Neural cell (in vitro differentiated cells): Measurements from ENCODE around the gene RBM19. TPM values are rescaled to one million over a fixed set of nuclear protein-coding genes. Genes with fewer than 3 reads are reported as not detected.
A peak's percentile ranks its signal among the peaks of the same experiment; 100 is the strongest.

Source experiments
- H2AFZ ChIP-seq: fragments of 200-600, 300-800 bp; sonication (generic), shearing (Covaris generic); 2 replicates; pipeline ENCODE4 v1.6.0; 2014; ENCODE audit warnings: low read depth, mild to moderate bottlenecking, antibody characterized with exemption, low read length, moderate library complexity
- H3F3A ChIP-seq: fragments of 200-600 bp; shearing (Covaris generic); 2 replicates; pipeline ENCODE4 v1.6.1; 2016; ENCODE audit warnings: mild to moderate bottlenecking, moderate library complexity, mixed read lengths, antibody characterized with exemption, low read length; ENCODE audit not compliant: insufficient read depth, poor library complexity, severe bottlenecking
- H3K27ac ChIP-seq: fragments of 200-600, 300-800 bp; sonication (generic), shearing (Covaris generic); 2 replicates; pipeline ENCODE4 v1.5.1; 2014; ENCODE audit warnings: mild to moderate bottlenecking, low read length, moderate library complexity
- H3K27me3 ChIP-seq: fragments of 300-800, 200-600 bp; sonication (generic), shearing (Covaris generic); 2 replicates; pipeline ENCODE4 v1.6.0; 2014; ENCODE audit warnings: mild to moderate bottlenecking, low read depth, low read length, moderate library complexity; ENCODE audit not compliant: insufficient read depth
- H3K36me3 ChIP-seq: fragments of 300-800, 200-600 bp; sonication (generic), shearing (Covaris generic); 2 replicates; pipeline ENCODE4 v1.5.1; 2014; ENCODE audit warnings: mild to moderate bottlenecking, antibody characterized with exemption, low read length, moderate library complexity; ENCODE audit not compliant: insufficient read depth
- H3K4me2 ChIP-seq: fragments of 300-800, 200-600 bp; sonication (generic), shearing (Covaris generic); 2 replicates; pipeline ENCODE4 v1.6.0; 2014; ENCODE audit warnings: mild to moderate bottlenecking, low read length
- H3K4me3 ChIP-seq: fragments of 300-800, 200-600 bp; sonication (generic), shearing (Covaris generic); 2 replicates; pipeline ENCODE4 v1.5.1; 2014; ENCODE audit warnings: mild to moderate bottlenecking, low read length, moderate library complexity
- H3K79me2 ChIP-seq: fragments of 200-600 bp; shearing (Covaris generic); replicated peaks from 2 replicates; pipeline ENCODE4 v1.6.0; 2014; ENCODE audit warnings: mild to moderate bottlenecking, low read length, moderate library complexity; ENCODE audit not compliant: insufficient read depth
- H3K9ac ChIP-seq: fragments of 300-800, 200-600 bp; sonication (generic), shearing (Covaris generic); 2 replicates; pipeline ENCODE4 v1.6.1; 2016; ENCODE audit warnings: mild to moderate bottlenecking, low read length, mixed read lengths
- H3K9me2 ChIP-seq: fragments of 200-600 bp; shearing (Covaris generic); 2 replicates; pipeline ENCODE4 v1.6.1; 2016; ENCODE audit warnings: mild to moderate bottlenecking, low read length, mixed read lengths; ENCODE audit not compliant: insufficient read depth
- H3K9me3 ChIP-seq: fragments of 200-600, 300-800 bp; sonication (generic), shearing (Covaris generic); 2 replicates; pipeline ENCODE4 v1.6.1; 2016; ENCODE audit warnings: mild to moderate bottlenecking, mixed run types, low read length, moderate library complexity, mixed read lengths
- H4K20me1 ChIP-seq: fragments of 200-600 bp; shearing (Covaris generic); 2 replicates; pipeline ENCODE4 v1.6.1; 2016; ENCODE audit warnings: mild to moderate bottlenecking, mixed run types; ENCODE audit not compliant: insufficient read depth
- CTCF ChIP-seq: fragments of 450-650 bp; IDR thresholded peaks from 2 replicates; pipeline ENCODE4 v1.5.1; 2014; ENCODE audit warnings: antibody characterized with exemption, mild to moderate bottlenecking, moderate library complexity; ENCODE audit not compliant: poor library complexity, severe bottlenecking
- EP300 ChIP-seq: fragments of 450-650 bp; conservative IDR thresholded peaks from 2 replicates; pipeline ENCODE4 v1.6.1; 2014; ENCODE audit warnings: antibody characterized with exemption, mild to moderate bottlenecking, moderate library complexity; ENCODE audit not compliant: poor library complexity, severe bottlenecking
- EZH2 ChIP-seq: fragments of 200-600, 300-800 bp; shearing (Covaris generic), sonication (generic); IDR thresholded peaks from 2 replicates; pipeline ENCODE4 v1.6.1; 2014; ENCODE audit warnings: antibody characterized with exemption, low read length, borderline replicate concordance, mild to moderate bottlenecking; ENCODE audit not compliant: insufficient read depth, poor library complexity, severe bottlenecking
- MXI1 ChIP-seq: fragments of 450-650 bp; conservative IDR thresholded peaks from 2 replicates; pipeline ENCODE4 v1.6.1; 2014; ENCODE audit warnings: antibody characterized with exemption, mild to moderate bottlenecking; ENCODE audit not compliant: poor library complexity, severe bottlenecking
- POLR2AphosphoS5 ChIP-seq: IDR thresholded peaks from 2 replicates; pipeline ENCODE4 v1.6.1; 2012
- RAD21 ChIP-seq: fragments of 450-650 bp; conservative IDR thresholded peaks from 2 replicates; pipeline ENCODE4 v1.6.1; 2014; ENCODE audit warnings: antibody characterized with exemption, mild to moderate bottlenecking, moderate library complexity
- REST ChIP-seq: IDR thresholded peaks from 2 replicates; pipeline ENCODE4 v1.6.1; 2012; ENCODE audit warnings: borderline replicate concordance
- SMC3 ChIP-seq: fragments of 450-650 bp; conservative IDR thresholded peaks from 2 replicates; pipeline ENCODE4 v1.6.1; 2014; ENCODE audit warnings: antibody characterized with exemption, mild to moderate bottlenecking, moderate library complexity; ENCODE audit not compliant: poor library complexity
- TAF1 ChIP-seq: IDR thresholded peaks from 2 replicates; pipeline ENCODE4 v1.6.1; 2012; ENCODE audit warnings: low read depth
- polyA plus RNA-seq: library from polyadenylated mRNA; depleted of rRNA; stranded (reverse); fragments of >200 nt; gene quantifications from 2 replicates; pipeline ENCODE4 v1.2.3, GENCODE V29; 2014

Gene RBM19
- polyA plus RNA-seq, 1 donor from 2014 or later, result 14.2 TPM

GRCh38 chr12:113914176-113914575 is 51.9 kb downstream of the RBM19 start:
- Histone ChIP-seq H3K4me2 (no peak overlapping the region), H3K9me3 (no peaks in the 10 kb centered on the region), H3K9ac (no peak overlapping the region), H3F3A (no peaks in the 10 kb centered on the region), H3K27ac (no peak overlapping the region), H3K4me3 (no peak overlapping the region), H3K36me3 (no peaks in the 10 kb centered on the region), H3K79me2 (no peaks in the 10 kb centered on the region), H3K9me2 (no peaks in the 10 kb centered on the region), H4K20me1 (no peaks in the 10 kb centered on the region), H3K27me3 (no peaks in the 10 kb centered on the region), H2AFZ (no peak overlapping the region)
- TF ChIP-seq CTCF (no peak), SMC3 (no peak), RAD21 (no peak), POLR2AphosphoS5 (no peak), REST (no peak), EZH2 (no peak), TAF1 (no peak), EP300 (no peak), MXI1 (no peak)

- H3K27me3 ChIP-seq, result no peaks in the 10 kb centered on the region
- no peak overlapping the region for H3K4me3 ChIP-seq
- TF ChIP-seq MXI1 (no peak), RAD21 (peak; percentile 100), CTCF (peak; percentile 99), EP300 (peak; percentile 43), SMC3 (peak; percentile 100)
- H2AFZ ChIP-seq, result peak overlapping the region; percentile 1
- no peaks in the 10 kb centered on the region for H3K36me3 ChIP-seq
- H3K9me2 ChIP-seq, result no peaks in the 10 kb centered on the region
- no peaks in the 10 kb centered on the region for H3F3A ChIP-seq
- H3K79me2 ChIP-seq, result no peaks in the 10 kb centered on the region
- no peak overlapping the region for H3K4me2 ChIP-seq
- H3K9me3 ChIP-seq, result no peaks in the 10 kb centered on the region
- no peak overlapping the region for H3K27ac ChIP-seq
- no peaks in the 10 kb centered on the region for H4K20me1 ChIP-seq
- H3K9ac ChIP-seq, result peak overlapping the region; percentile 46
These were observed 53.3 kb downstream of the RBM19 start for GRCh38 chr12:113912760-113913329.
